T-helper 9 cell (primary cell): Measurements from ENCODE around the gene CCNL2.
"Not testable (repeated sequence)": the region's sequence is repeated elsewhere in the genome, so short reads cannot be mapped to it uniquely, and the experiment has no call there.

Experiments used
- DNase-seq: peaks from one replicate; pipeline ENCODE4 v3.0.0-alpha.2; 2020
- total RNA-seq, 2 donors: gene quantifications; one replicate each; lab custom pipeline; 2026; lab: John Stamatoyannopoulos, UW

CCNL2 gene
- total RNA-seq = 282 to 317 reads per million in 2 donors

DNA sequence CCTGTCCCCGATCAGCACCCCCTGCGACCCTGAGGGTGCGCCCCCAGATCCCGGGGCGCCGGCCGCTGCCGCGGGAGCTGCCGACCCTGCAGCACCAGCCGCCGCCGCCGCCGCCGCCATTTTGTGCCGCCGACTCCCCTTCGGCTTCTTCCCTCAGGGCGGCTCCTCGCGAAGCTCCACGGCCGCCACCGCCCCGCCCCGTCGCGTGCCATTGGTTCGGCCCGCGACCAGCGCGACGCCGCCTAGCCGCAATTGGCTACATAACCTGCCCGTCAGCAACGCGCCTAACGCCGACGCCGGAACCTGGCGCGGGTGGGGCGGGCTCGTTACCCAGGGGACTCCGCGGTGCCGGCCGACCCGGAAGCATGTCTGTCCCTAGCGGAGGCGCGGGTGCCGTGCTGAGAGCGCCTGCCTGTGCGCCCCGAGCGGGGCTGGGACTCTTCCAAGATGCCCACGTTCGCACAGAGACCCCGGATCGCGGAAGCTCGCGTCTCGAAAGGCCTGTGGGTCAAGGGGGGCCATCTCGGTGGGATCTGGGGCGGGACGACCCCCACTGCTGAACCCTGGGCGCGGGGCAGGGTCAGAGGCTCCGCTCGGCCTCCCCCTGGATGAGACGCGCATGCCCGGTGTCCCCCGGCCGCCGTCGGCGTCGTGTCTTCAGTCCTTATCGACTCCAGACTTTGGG lies at the start of gene CCNL2:
Gene CCNL2, minus strand, starts transcription at position 149 of the 685 bp plus-strand sequence. Its CDS starts 29 bp downstream, at position 120.
- DNase-seq = peak; percentile 99

DNA sequence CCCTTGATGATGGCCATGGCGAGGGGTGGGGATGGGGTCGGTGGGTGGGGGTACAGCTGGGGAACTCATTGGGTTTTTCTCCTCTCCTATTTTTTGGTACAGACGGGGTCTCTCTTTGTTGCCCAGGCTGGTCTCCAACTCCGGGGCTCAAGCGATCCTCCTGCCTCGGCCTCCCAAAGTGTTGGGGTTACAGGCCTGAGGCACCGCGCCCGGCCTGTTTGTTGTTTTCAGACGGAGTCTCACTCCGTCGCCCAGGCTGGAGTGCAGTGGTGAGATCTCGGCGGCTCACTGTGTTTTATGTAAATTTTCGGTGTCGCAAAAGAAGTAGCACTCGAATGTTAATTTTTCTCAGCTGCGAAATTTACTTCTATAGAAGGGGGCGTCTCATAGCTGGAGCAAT lies 47.5 kb upstream of the CCNL2 start:
- DNase-seq = not testable (repeated sequence)

DNA sequence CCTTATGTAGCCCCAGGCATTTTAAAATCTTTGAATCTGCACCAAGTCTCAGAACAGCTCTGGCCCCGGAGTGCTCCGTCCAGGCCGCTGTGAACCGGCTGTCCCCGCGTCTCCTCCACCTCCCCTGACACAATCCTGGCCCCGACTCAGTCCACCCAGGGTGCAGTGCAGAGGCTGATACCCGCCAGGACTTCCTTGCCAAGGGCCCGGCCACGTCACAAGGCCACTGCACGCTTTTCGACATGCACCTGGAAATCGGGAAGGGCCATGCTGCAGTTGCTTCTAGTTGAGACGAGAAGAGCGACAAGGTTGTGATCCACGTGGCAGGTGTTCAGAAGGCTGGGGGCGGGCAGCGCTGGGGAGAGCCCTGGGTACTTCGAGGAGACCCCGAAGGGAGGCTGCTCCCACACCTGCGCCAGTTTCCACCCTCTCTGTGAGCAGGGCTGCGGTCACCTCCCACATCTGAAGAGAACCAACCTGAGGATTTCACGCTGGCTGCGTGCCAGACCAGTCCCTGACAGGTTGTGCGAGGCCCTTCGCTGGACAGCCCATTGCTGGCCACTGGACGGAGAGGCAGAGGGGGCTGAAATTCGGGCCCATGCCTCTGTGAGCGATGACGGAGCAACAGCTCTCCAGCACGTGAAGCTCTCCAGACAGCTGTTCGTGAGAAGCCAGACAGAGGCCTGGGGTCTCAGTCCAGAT lies 43.1 kb upstream of the CCNL2 start:
- DNase-seq = no peak

DNA sequence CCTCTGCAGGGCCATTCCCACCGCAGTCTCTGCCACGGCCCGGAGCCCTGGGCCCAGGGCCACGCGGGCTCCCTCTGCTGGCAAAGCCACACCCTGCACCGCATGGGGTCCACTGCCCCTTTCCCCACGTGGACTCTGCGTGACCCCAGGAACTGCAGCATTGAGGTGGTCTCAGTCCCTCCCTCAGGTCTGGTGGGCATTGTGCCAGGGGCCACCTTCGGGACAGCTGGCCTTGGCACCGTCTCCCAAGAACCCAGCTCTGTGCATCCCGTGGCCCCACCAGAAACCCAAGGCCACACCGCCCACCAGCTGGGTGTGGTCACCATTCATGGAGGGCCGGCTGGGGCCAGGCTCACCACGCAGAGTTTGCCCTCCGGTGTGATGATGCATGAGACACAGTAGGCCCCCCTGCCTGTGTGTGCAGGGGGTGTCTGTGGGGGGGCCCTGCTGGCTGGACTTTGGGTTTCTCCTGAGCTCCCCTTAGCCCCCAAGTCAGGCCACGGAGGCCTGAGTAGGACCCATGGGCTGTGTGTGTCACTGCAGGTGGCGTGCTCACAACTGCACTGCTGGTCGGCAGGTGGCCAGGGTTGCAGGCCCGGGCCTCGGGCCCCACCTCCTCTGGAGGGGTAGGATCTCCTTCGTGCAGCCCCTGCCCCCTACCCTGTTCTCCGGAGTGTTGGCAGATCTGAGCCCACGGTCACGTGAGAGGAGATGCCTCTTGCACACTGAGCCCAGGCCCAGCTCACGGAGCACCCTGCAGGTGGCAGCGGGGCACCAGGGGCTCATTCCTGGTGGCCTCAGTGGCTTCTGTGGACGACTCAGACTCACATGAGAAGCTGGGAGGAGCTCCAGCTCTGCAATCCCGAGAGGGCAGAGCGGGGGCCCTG lies 42.1 kb upstream of the CCNL2 start:
- peak; percentile 57 for DNase-seq

DNA sequence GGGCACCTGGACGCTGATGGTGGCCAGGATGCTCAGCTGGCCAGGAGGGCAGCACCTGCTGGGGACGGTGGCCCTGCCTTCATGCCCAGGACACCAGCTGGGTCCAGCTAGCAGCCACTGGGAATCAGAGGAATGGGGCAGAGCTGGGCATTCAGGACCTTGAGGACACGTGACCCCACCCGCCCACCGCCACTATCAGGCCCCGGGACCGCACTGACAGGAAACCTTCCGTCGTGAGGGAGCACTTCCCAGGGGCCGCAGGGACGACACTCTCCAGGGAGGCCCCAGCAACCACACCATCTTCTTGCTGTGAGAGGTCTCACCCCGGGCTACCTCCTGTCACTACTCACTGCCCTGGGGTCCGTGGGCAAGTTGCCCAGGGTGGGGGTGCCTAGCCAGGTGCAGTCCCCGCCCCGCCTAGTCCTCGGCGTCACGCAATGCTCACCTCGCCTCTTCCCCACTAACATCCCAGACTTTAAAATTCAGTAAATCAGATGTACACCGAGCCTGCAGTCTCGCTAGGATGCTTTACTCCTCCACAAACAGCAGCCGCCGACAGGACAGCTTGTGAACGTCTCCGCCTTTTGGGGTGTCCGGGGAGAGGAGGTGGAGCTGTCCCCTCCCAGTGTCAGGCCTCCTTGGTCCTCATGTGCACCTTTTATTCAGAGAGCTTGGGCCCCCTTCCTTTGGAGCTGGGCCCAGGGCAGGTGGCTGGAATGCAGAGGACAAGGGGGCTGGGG lies 41.3 kb upstream of the CCNL2 start:
- no peak for DNase-seq

DNA sequence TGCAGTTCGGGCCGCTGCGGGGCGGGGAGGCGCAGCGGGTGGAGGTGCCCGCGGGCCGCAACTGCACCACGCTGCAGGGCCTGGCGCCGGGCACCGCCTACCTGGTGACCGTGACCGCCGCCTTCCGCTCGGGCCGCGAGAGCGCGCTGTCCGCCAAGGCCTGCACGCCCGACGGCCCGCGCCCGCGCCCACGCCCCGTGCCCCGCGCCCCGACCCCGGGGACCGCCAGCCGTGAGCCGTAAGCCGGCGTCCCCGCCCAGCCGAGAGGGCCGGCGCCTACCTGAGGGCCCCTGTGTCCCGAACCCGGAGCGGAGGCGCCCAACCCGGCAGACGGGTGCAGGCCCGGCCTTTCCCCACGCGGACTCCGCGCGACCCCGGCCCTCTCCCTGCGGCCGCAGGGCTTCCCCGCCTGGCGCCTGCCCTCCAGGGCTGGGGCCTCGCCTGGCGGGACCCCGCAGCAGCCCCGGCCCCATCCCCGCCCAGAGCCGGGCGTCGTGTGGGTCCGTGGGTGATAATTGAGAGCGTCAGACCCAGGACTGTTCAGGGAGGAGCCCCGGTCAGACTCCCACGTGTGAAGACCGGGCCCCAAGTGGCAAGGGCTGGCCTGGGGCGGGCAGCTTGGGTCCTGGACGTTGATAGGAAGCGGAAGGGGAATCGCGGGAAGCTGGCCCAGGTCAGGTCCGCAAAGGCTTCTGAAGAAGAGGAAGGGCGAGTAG lies 40.6 kb upstream of the CCNL2 start:
- no peak for DNase-seq

DNA sequence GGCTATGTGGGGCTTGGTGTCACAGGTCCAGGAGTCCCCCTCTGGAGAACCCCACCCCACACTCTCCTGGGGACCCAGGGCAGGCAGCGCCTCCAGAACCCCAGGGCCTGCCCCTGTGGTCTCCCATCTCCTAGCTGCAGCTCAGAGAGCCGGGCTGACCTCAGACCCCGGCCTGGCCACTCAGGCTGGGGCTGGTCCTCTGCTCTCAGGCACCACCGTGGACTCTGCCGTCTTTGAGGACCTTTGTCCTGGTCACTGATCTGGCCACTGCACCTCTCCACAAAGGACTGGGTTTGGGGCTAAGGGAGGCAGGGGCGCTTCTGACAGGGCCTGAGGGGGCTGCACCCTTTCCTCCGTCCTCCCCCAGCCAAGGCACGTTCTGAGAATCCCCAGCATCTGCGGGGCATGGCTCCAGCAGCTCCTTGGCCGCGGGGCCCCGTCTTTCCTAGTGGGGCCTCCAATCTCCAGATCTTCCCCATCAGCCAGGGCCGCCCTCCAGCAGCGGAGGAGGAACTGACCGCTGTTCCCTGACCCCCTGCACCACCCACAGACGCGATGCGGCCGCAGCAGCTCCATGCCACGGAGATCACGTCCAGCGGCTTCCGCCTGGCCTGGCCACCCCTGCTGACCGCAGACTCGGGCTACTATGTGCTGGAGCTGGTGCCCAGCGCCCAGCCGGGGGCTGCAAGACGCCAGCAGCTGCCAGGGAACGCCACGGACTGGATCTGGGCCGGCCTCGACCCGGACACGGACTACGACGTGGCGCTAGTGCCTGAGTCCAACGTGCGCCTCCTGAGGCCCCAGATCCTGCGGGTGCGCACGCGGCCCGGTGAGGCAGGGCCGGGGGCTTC lies 39.6 kb upstream of the CCNL2 start:
- DNase-seq = no peak

DNA sequence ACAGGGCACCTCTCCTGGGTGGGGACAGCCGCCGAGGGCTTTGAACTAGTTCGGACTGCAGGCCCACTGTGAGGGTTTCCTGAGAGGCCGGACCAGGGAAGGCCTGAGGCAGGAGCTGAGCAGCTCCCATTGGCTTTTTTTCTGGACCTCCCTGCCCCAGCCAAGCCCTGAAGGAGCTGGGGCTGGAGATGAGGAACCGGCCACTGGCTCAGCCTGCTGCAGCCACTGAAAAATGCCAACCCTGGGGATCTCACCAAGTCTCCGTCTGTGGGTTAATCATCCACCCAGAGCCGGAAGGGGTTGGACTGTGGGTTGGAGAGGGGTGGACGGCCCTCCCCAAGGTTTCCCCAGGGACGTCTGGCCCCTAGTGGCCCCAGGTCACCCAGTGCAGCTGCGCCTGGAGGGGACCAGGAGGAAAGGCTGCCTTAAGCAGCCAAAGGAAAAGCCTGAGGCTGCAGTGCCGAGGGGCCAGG lies 38.8 kb upstream of the CCNL2 start:
- DNase-seq = no peak

DNA sequence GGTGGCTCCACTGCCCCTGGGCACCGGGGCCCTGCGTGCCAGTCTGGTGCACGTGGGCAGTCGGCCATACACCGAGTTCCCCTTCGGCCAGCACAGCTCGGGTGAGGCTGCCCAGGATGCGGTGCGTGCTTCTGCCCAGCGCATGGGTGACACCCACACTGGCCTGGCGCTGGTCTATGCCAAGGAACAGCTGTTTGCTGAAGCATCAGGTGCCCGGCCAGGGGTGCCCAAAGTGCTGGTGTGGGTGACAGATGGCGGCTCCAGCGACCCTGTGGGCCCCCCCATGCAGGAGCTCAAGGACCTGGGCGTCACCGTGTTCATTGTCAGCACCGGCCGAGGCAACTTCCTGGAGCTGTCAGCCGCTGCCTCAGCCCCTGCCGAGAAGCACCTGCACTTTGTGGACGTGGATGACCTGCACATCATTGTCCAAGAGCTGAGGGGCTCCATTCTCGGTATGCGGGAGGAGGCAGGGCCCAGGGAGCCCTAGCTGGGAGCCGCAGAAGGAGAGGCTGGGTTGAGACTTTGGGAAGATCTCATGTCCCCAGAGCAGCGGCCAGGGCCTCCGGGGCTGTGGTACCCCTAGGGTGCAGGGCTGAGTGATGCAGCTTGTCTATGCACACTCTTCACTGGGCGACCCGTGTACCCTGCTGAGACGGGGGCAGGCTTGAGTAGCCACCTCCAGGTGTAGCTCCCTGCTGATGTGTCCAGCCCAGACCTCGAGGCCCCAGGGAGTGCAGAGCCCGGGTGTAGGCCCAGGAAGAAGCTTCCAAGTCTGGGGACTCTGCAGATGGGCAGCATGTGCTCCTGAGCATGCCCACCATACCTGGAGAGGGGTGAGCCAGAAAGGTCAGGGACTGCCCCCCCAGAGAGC lies 38.1 kb upstream of the CCNL2 start:
- no peak for DNase-seq

DNA sequence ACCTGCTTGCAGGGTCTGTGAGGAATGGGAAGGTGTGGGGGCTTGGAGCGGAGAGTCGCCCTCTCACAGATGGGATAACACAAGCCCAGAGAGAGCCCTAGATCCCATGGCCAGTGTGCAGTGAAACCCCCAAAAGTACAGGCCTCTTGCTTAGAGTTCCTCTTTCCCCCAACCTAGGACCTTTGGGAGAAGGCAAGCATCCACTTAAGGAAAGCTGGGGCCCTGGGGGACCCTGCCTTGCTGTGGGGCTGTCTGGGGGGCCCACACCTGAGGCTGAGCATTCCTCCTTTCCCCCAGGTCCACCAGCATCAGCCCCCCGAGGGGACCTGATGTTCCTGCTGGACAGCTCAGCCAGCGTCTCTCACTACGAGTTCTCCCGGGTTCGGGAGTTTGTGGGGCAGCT lies 37.5 kb upstream of the CCNL2 start:
- DNase-seq = no peak

DNA sequence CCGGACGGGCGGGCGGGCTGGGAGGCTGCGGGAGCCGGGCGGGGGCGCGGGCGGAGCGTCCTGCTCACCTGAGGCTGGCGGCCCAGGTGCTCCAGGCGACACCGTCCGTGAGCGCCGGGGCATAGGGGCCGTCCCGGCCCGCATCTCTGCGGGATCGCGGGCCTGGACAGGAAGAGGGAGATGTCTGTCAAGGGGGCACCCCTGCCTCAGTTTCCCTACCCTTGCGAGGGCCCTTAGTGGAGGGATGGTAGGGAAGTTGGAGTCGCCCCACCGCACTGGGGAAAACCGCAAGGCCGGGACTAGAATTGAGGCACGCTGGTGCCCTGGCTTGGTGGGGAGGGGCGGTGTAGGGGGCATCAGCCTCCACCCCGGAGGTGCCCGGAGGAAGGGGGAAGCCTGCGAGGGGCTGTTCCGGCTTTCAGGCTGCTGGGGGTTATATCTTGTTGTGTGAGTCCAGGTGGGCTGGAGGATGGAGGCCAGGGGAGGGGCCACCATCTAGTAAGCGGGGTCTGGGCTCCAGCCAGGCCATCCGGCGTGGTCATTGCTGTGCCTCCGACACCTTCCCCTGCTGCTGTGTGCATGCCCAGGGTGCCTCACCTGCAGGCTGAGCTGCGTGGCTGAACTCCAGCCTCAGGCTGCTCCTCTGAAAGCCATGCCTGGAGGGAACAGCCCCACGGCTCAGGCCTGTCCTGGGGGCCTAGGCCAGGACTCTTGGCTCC lies 36.9 kb upstream of the CCNL2 start:
- no peak for DNase-seq

DNA sequence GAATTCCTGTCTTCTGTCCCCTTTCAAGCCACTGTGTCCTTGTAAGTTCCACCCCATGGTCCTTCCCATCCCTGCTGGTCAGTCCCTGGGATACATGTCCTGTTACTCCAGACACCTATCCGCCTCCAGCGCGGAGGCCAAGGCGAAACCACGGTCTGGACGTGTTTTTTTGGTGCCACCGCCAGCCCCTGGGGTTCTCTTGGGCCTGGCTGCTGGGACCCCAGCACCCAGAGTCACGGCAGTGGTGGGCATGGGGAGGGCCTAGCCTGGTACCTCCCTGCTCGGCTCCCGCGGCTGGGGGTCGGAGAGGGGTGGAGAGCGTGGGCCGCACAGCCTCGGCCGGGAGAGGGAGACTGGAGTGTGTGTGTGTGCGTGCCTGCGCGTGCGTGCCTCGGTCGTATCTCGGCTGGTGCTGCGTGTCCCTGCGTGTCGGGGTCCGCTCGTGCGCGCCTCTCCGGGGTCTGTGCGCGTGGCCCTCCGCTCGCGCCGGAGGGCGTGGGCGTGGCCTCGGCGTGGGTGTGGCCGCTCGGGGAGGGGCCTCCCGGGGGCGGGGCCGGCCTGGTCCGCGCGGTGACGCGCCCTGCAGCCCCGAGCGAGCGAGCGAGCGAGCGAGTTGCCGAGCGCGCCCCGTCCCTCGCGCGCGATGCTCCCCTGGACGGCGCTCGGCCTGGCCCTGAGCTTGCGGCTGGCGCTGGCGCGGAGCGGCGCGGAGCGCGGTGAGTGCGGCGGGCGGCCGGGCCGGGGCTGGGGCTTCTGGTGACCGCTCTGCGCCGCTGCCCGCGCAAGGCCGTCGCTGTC lies 36.2 kb upstream of the CCNL2 start, which contains the start of gene VWA1:
Gene VWA1, plus strand, starts transcription at position 585 of the 798 bp plus-strand sequence. Its CDS starts 59 bp downstream, at position 644.
- DNase-seq = peak; percentile 37

DNA sequence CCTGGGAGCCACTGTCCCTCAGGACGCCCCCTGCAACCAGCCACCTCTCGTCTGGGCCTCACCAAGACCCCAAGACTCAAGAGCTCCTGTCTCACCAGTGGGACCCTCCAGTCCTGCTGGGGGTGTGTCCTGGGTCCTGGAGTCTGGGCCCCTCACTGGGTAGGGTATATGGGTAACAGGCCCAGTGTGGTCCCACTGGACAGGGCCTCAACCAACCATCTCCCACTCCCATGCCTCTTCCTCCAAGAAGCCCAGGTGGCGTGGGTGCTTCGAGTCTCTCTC lies 35.6 kb upstream of the CCNL2 start:
- DNase-seq = no peak

DNA sequence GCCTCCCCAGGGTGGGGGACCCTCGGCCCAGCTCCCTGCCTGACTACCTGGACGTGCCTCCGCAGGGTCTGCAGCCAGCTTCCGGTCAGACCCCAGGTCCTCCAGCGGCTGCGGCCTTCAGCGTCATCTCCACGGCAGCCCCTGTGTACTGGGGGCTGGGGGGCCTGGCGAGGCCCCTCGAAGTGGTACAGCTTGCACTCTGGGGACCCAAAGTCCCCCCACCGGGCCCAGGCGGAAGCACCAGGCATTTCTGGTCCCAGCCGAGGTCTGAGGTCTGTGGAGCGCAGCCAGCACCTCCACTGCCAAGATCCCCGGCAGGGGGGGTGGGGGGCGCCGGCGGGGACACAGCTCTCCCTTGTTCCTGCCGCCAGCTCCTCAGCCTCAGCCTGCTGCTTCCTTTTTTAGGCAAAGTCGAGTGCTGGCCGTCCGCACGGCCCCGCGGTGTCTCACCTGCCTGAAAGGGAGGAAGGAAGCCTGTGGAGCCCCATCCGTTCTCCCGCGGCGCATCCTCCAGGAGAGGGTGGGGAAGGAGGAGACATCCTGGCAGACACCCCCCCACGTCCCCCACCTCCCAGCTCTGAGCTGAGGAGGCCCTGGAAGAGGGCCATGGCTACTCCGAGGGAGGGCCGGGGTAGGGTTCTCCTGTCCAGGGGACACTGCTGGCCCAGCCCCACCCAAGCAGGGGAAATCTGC lies 35.1 kb upstream of the CCNL2 start:
- DNase-seq = no peak

DNA sequence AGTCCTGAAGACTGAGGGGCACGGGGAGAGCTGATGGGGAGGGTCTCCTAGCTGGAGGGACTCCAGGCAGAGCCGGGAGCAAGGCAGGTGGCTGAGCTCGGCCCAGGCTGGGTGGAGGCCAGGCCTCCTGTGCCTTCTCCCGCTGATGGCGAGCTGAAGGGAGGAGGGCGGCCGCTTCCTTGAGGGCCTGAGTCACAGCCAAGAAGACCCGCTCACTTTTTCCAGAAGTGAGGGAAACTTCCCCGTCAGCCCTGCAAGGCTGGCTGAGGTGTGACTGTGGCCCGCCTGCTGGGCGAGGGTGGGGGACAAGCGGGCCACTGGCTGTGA lies 34.6 kb upstream of the CCNL2 start:
- DNase-seq = no peak

DNA sequence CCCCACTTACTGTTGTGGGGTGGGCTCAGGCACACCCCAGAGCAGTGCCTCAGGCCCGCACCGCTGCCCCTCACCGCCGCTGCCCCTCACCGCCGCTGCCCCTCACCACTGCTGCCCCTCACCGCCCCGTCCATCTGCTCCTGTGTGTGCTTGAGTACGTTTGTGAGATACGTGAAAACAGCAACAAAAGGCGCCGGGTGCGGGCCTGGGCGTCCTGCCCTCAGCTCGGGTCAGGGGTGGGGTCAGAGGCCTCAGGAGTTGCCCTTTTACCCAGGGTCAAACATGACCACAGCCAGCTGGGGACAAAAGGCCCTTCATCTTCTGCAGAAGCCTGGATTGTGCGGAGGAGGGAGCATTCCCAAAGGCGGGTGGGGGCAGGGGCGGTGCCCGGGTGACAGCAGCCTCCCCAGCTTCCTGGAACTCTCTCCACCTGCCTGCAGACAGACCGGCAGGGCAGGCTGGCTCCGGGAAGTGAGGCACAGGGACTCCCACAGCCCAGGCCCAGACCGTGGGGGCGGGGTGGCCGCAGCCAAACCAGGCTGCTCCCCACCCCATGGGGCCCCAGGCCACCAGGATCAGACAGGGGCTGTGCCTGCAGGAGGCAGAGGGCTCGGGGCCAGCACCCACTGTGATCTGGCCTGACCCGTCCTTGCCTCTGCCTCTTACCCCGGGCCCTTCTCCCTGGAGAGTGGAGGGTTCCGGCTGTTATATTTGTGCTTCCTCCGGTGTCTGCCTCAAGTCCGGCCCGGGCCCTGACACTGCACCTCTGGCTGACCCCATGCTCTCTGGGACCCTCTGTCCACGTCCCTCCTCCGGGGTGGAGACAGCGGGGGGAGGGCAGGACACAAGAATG lies 34.0 kb upstream of the CCNL2 start:
- DNase-seq = no peak
